ENCODE measurements around the gene PKP2. TPM values are rescaled to one million over a fixed set of nuclear protein-coding genes. Genes with fewer than 3 reads are reported as not detected.

The PKP2 gene
- total and polyA plus RNA-seq, 2 of the 4 experiments (the other 2 are of a cell fraction), result 0.10 to 0.18 TPM

DNA sequence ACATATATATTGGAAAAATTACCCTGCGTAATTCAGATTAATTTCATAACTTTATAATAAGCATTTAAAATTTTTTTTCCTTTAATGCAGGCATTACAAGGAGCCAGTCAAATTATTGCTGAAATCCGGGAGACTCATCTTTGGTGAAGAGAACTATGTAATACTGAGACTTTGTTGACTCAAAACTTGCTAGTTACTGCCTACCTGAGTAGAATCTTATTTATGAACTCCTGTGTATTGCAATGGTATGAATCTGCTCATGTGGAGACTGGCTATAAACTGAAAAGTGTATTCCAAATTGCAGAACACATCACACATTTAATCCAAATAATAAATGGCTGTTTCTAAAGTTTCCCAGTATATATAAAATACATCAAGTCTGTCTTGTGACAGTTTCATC is 153.3 kb downstream of the PKP2 start:
- H2BK5ac ChIP-seq (ENCODE audit: low read depth, low read length, poor library complexity, severe bottlenecking), result no peak overlapping the region
- H2BK120ac ChIP-seq (ENCODE audit: low read depth, low read length), result no peak overlapping the region
- BruUV-seq (replicated peaks), result no TSS peak
- H3K9ac ChIP-seq (ENCODE audit: low read depth, low read length), result no peak overlapping the region
- no peak overlapping the region for H3K4me2 ChIP-seq (ENCODE audit: low read depth, low read length)
- ChIA-PET POLR2A (ENCODE audit: unreplicated experiment) (no interaction called here), CTCF (interaction anchor here (0.6 to 1.1 kb wide), 2 partner anchors 63 to 1090 kb away, joined by 3 to 4 read pairs; no protein-coding TSS in a partner anchor)
- H3K9me1 ChIP-seq (ENCODE audit: insufficient read depth, low read length), result no peaks in the 10 kb centered on the region
- H2AK5ac ChIP-seq (ENCODE audit: low read depth, low read length), result no peak overlapping the region
- H3K18ac ChIP-seq (ENCODE audit: low read depth, low read length), result no peak overlapping the region
- H2BK20ac ChIP-seq (ENCODE audit: low read depth, low read length), result no peak overlapping the region
- WGBS, 2 experiments (ENCODE audit: extremely low coverage in 2 of 2, insufficient read length in 1 of 2), result no CpG with 5 or more reads among the region's 2 CpGs
- H2BK15ac ChIP-seq (ENCODE audit: low read depth, low read length), result no peak overlapping the region
- no peak overlapping the region for H3K4ac ChIP-seq (ENCODE audit: low read depth, low read length)
- no peaks in the 10 kb centered on the region for H3K4me1 ChIP-seq (ENCODE audit: control insufficient read depth, insufficient read depth, low read length)
- H3K27ac ChIP-seq (ENCODE audit: insufficient read depth, low read length), result no peak overlapping the region
- H2AFZ ChIP-seq (replicated peaks; ENCODE audit: low read length, poor library complexity), result no peak overlapping the region
- DNase-seq, result no peak
- no peak for TF ChIP-seq MXI1 (IDR thresholded peaks at IDR 0.05; ENCODE audit: borderline replicate concordance, low read depth, low read length)
- no peak for TF ChIP-seq MAZ (IDR thresholded peaks at IDR 0.05; ENCODE audit: borderline replicate concordance, low read depth, low read length)
- TF ChIP-seq SMC3 (IDR thresholded peaks at IDR 0.05; ENCODE audit: low read depth, low read length), result no peak
- TF ChIP-seq POLR2A (IDR thresholded peaks at IDR 0.05; ENCODE audit: low read depth, low read length), result no peak
- TF ChIP-seq, protein P1, sequence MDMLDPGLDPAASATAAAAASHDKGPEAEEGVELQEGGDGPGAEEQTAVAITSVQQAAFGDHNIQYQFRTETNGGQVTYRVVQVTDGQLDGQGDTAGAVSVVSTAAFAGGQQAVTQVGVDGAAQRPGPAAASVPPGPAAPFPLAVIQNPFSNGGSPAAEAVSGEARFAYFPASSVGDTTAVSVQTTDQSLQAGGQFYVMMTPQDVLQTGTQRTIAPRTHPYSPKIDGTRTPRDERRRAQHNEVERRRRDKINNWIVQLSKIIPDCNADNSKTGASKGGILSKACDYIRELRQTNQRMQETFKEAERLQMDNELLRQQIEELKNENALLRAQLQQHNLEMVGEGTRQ (IDR thresholded peaks at IDR 0.05; ENCODE audit: low read depth, low read length), result no peak
- no peak for TF ChIP-seq CHD1 (IDR thresholded peaks at IDR 0.05; ENCODE audit: low read depth, low read length)
- no peak for TF ChIP-seq RAD21 (IDR thresholded peaks at IDR 0.05; ENCODE audit: low read length)
- TF ChIP-seq RCOR1 (IDR thresholded peaks at IDR 0.05; ENCODE audit: insufficient replicate concordance, low read length), result no peak
- no peak for TF ChIP-seq CEBPB (IDR thresholded peaks at IDR 0.05; ENCODE audit: low read depth, low read length)
- no peak for TF ChIP-seq RFX5 (IDR thresholded peaks at IDR 0.05; ENCODE audit: low read depth, low read length)
- TF ChIP-seq, protein P2, sequence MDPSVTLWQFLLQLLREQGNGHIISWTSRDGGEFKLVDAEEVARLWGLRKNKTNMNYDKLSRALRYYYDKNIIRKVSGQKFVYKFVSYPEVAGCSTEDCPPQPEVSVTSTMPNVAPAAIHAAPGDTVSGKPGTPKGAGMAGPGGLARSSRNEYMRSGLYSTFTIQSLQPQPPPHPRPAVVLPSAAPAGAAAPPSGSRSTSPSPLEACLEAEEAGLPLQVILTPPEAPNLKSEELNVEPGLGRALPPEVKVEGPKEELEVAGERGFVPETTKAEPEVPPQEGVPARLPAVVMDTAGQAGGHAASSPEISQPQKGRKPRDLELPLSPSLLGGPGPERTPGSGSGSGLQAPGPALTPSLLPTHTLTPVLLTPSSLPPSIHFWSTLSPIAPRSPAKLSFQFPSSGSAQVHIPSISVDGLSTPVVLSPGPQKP (IDR thresholded peaks at IDR 0.05; ENCODE audit: borderline replicate concordance, low read depth, low read length), result no peak
- TF ChIP-seq BHLHE40 (IDR thresholded peaks at IDR 0.05; ENCODE audit: low read depth, low read length), result no peak
- TF ChIP-seq NFE2L2 (IDR thresholded peaks at IDR 0.05; ENCODE audit: low read depth, low read length), result no peak
- TF ChIP-seq, protein P3, sequence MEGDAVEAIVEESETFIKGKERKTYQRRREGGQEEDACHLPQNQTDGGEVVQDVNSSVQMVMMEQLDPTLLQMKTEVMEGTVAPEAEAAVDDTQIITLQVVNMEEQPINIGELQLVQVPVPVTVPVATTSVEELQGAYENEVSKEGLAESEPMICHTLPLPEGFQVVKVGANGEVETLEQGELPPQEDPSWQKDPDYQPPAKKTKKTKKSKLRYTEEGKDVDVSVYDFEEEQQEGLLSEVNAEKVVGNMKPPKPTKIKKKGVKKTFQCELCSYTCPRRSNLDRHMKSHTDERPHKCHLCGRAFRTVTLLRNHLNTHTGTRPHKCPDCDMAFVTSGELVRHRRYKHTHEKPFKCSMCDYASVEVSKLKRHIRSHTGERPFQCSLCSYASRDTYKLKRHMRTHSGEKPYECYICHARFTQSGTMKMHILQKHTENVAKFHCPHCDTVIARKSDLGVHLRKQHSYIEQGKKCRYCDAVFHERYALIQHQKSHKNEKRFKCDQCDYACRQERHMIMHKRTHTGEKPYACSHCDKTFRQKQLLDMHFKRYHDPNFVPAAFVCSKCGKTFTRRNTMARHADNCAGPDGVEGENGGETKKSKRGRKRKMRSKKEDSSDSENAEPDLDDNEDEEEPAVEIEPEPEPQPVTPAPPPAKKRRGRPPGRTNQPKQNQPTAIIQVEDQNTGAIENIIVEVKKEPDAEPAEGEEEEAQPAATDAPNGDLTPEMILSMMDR (conservative IDR thresholded peaks at IDR 0.05; ENCODE audit: low read depth, low read length), result no peak
- H3K56ac ChIP-seq (ENCODE audit: extremely low read depth, insufficient read depth, low read length), result no peak overlapping the region
- H3K9me3 ChIP-seq (ENCODE audit: control insufficient read depth, insufficient read depth, low read length), result no peaks in the 10 kb centered on the region
- H4K5ac ChIP-seq (ENCODE audit: low read depth, low read length), result no peak overlapping the region
- no peak overlapping the region for H3K4me3 ChIP-seq (ENCODE audit: insufficient read depth, low read depth, low read length)
- dilution Hi-C loops (cut with HindIII; ENCODE audit: low sequenced_read_pairs, unreplicated experiment), result no loop called here
- in situ Hi-C loops (cut with MboI; ENCODE audit: low sequenced_read_pairs), result no loop called here
- H3K36me3 ChIP-seq (ENCODE audit: control insufficient read depth, insufficient read depth, low read length), result peaks cover 24% of the 10 kb centered on the region
- H4K20me1 ChIP-seq (ENCODE audit: insufficient read depth, low read length), result no peaks in the 10 kb centered on the region
- H3K14ac ChIP-seq (replicated peaks; ENCODE audit: low read depth, low read length), result no peak overlapping the region
- no peak for ATAC-seq (ENCODE audit: low read depth)
- intact Hi-C loops (cut with micrococcal nuclease), result no loop called here
- no peak overlapping the region for H2AK9ac ChIP-seq (replicated peaks; ENCODE audit: low read depth, low read length, poor library complexity)
- H3K79me1 ChIP-seq (ENCODE audit: low read depth in 1 of 2, low read length in 2 of 2), result peaks cover 3 to 6% of the 10 kb centered on the region in 2 experiments; a peak in 2 of 4 replicates
- no peak overlapping the region for H3K23ac ChIP-seq (ENCODE audit: low read depth, low read length)
- no peak overlapping the region for H4K8ac ChIP-seq (ENCODE audit: low read depth in 2 of 2, low read length in 2 of 2)
- no peak overlapping the region for H4K91ac ChIP-seq (ENCODE audit: insufficient read depth, low read depth, low read length)
- H3K27me3 ChIP-seq (ENCODE audit: control insufficient read depth, insufficient read depth, low read length), result no peaks in the 10 kb centered on the region
